Suprapubic skin (tissue), 4 donors: ENCODE results near the gene LGALS1. TPM values are rescaled to one million over a fixed set of nuclear protein-coding genes. Genes with fewer than 3 reads are reported as not detected.

Experiments used
- DNase-seq, 2 donors: peaks; one replicate each; pipeline ENCODE4 v3.0.0-alpha.2; 2019; ENCODE audit warnings: low spot score in 2 of 2
- H3K27ac ChIP-seq: fragments of 200-600 bp; sonication (generic); one replicate; pipeline ENCODE4 v1.5.1; 2019
- H3K27me3 ChIP-seq: fragments of 200-600 bp; sonication (generic); one replicate; pipeline ENCODE4 v1.5.1; 2019
- H3K36me3 ChIP-seq: fragments of 200-600 bp; sonication (generic); one replicate; pipeline ENCODE4 v1.5.1; 2019
- H3K4me1 ChIP-seq: fragments of 200-600 bp; sonication (generic); one replicate; pipeline ENCODE4 v1.5.1; 2019
- H3K4me3 ChIP-seq: fragments of 200-600 bp; sonication (generic); one replicate; pipeline ENCODE4 v1.5.1; 2019; ENCODE audit warnings: mild to moderate bottlenecking
- H3K9me3 ChIP-seq: fragments of 200-600 bp; sonication (generic); one replicate; pipeline ENCODE4 v1.5.1; 2019
- CTCF ChIP-seq, 2 donors: fragments of 200-600 bp in 1 of 2; fragments of 450-650 bp in 1 of 2; sonication (generic) in 1 of 2; IDR thresholded peaks; one replicate each; pipeline ENCODE4 v1.5.1; 2016 to 2019; ENCODE audit warnings: antibody characterized with exemption in 2 of 2, mild to moderate bottlenecking in 1 of 2, moderate library complexity in 1 of 2
- EP300 ChIP-seq: sonication (generic); formaldehyde crosslinking; IDR thresholded peaks from one replicate; pipeline ENCODE4 v1.6.1; 2017; ENCODE audit warnings: antibody characterized with exemption
- POLR2A ChIP-seq, 2 donors: fragments of 450-650 bp; IDR thresholded peaks; one replicate each; pipeline ENCODE4 v1.6.1; 2017; ENCODE audit warnings: antibody characterized with exemption in 2 of 2, mild to moderate bottlenecking in 2 of 2, moderate library complexity in 2 of 2
- POLR2AphosphoS5 ChIP-seq, 3 donors: sonication (generic); formaldehyde crosslinking; IDR thresholded peaks; one replicate each; pipeline ENCODE4 v1.6.1; 2017; ENCODE audit warnings: antibody characterized with exemption in 3 of 3
- WGBS: methylation state at CpG from one replicate; pipeline ENCODE4 v1.1.5; 2018; 5-methylcytosine and 5-hydroxymethylcytosine counted together
- total RNA-seq, 4 donors: library from RNA; depleted of rRNA; stranded (reverse); fragments of >200 nt; gene quantifications; one replicate each; pipeline ENCODE4 v1.1.0, GENCODE V29; 2016

Gene LGALS1
- total RNA-seq, 4 donors from 2014 or later, result 138 to 277 (median 207) TPM

GRCh38 chr22:37676736-37677492 is 1.5 kb downstream of the LGALS1 start:
- H3K9me3 ChIP-seq, result no peaks in the 10 kb centered on the region
- H3K4me3 ChIP-seq, result peak overlapping the region; percentile 52
- peaks cover 4% of the 10 kb centered on the region for H3K36me3 ChIP-seq
- no peaks in the 10 kb centered on the region for H3K27me3 ChIP-seq
- no peak for TF ChIP-seq CTCF (IDR thresholded peaks at IDR 0.05)
- TF ChIP-seq POLR2A (IDR thresholded peaks at IDR 0.05), result no peak
- no peak for TF ChIP-seq EP300
- TF ChIP-seq POLR2AphosphoS5 (IDR thresholded peaks at IDR 0.05), result no peak
- DNase-seq, result peak; percentile 91 to 93
- peak overlapping the region; percentile 80 for H3K27ac ChIP-seq
- 3% methylated on average over 19 of the region's 42 CpGs for WGBS
- H3K4me1 ChIP-seq, result peaks cover 73% of the 10 kb centered on the region

- 52% methylated on average over 15 of the region's 15 CpGs for WGBS
- no peak for DNase-seq
- Histone ChIP-seq H3K27me3 (no peaks in the 10 kb centered on the region), H3K4me1 (peaks cover 71% of the 10 kb centered on the region), H3K36me3 (peaks cover 4% of the 10 kb centered on the region), H3K27ac (no peak overlapping the region), H3K9me3 (no peaks in the 10 kb centered on the region), H3K4me3 (peak overlapping the region; percentile 52)
- TF ChIP-seq POLR2A (IDR thresholded peaks at IDR 0.05), result no peak
- TF ChIP-seq POLR2AphosphoS5 (IDR thresholded peaks at IDR 0.05), result no peak
- TF ChIP-seq CTCF (IDR thresholded peaks at IDR 0.05), result no peak
- TF ChIP-seq EP300, result no peak
Measured at GRCh38 chr22:37677493-37677974, 2.1 kb downstream of the LGALS1 start.

- peaks cover 4% of the 10 kb centered on the region for H3K36me3 ChIP-seq
- H3K27ac ChIP-seq, result no peak overlapping the region
- H3K27me3 ChIP-seq, result no peaks in the 10 kb centered on the region
- DNase-seq, result no peak
- no peak for TF ChIP-seq EP300
- TF ChIP-seq CTCF (IDR thresholded peaks at IDR 0.05), result no peak
- no peak for TF ChIP-seq POLR2A (IDR thresholded peaks at IDR 0.05)
- no peak for TF ChIP-seq POLR2AphosphoS5 (IDR thresholded peaks at IDR 0.05)
- no peaks in the 10 kb centered on the region for H3K9me3 ChIP-seq
- WGBS, result 80% methylated on average over 6 of the region's 18 CpGs
- peaks cover 62% of the 10 kb centered on the region for H3K4me1 ChIP-seq
- no peak overlapping the region for H3K4me3 ChIP-seq
Measured at GRCh38 chr22:37678372-37678771, 2.9 kb downstream of the LGALS1 start.

- peaks cover 51% of the 10 kb centered on the region for H3K4me1 ChIP-seq
- no peaks in the 10 kb centered on the region for H3K27me3 ChIP-seq
- H3K36me3 ChIP-seq, result peaks cover 4% of the 10 kb centered on the region
- no peak overlapping the region for H3K4me3 ChIP-seq
- WGBS, result 91% methylated on average over 8 of the region's 8 CpGs
- TF ChIP-seq CTCF (IDR thresholded peaks at IDR 0.05) (no peak), POLR2AphosphoS5 (IDR thresholded peaks at IDR 0.05) (no peak), EP300 (no peak), POLR2A (IDR thresholded peaks at IDR 0.05) (no peak)
- H3K9me3 ChIP-seq, result no peaks in the 10 kb centered on the region
- no peak overlapping the region for H3K27ac ChIP-seq
- no peak for DNase-seq
Measured at GRCh38 chr22:37679670-37680069, 4.2 kb downstream of the LGALS1 start.

GRCh38 chr22:37680191-37680851 is 4.9 kb downstream of the LGALS1 start:
- no peak for DNase-seq
- Histone ChIP-seq H3K27ac (no peak overlapping the region), H3K4me3 (no peak overlapping the region), H3K27me3 (no peaks in the 10 kb centered on the region), H3K9me3 (no peaks in the 10 kb centered on the region), H3K4me1 (peaks cover 46% of the 10 kb centered on the region), H3K36me3 (peaks cover 4% of the 10 kb centered on the region)
- TF ChIP-seq EP300 (no peak), POLR2AphosphoS5 (IDR thresholded peaks at IDR 0.05) (no peak), CTCF (IDR thresholded peaks at IDR 0.05) (no peak), POLR2A (IDR thresholded peaks at IDR 0.05) (no peak)
- WGBS, result 77% methylated on average over 6 of the region's 7 CpGs
